Upper lobe of left lung (tissue), 6 donors: ENCODE data around the gene RMDN3. TPM values are rescaled to one million over a fixed set of nuclear protein-coding genes. Genes with fewer than 3 reads are reported as not detected.

Source experiments
- ATAC-seq, 2 donors: fragments of 200-7000 bp; cut with Tn5 transposase; one replicate each; pipeline ENCODE4 v1.9.1; 2022; ENCODE audit warnings: mild to moderate bottlenecking in 2 of 2, moderate library complexity in 2 of 2; ENCODE audit not compliant: low FRiP score in 2 of 2
- DNase-seq, 2 donors: peaks; one replicate each; pipeline ENCODE4 v3.0.0-alpha.2; 2019 to 2020
- H3K27ac ChIP-seq, 4 donors: fragments of 200-600 bp; sonication (generic); one replicate each; pipeline ENCODE4 v1.5.1; 2016 to 2019
- H3K27me3 ChIP-seq, 4 donors: fragments of 200-600 bp; sonication (generic); one replicate each; pipeline ENCODE4 v1.5.1; 2017 to 2019
- H3K36me3 ChIP-seq, 4 donors: fragments of 200-600 bp; sonication (generic); one replicate each; pipeline ENCODE4 v1.5.1; 2016 to 2019
- H3K4me1 ChIP-seq, 4 donors: fragments of 200-600 bp; sonication (generic); one replicate each; pipeline ENCODE4 v1.5.1; 2018 to 2019
- H3K4me3 ChIP-seq, 4 donors: fragments of 200-600 bp; sonication (generic); one replicate each; pipeline ENCODE4 v1.5.1; 2017 to 2019; ENCODE audit warnings: mild to moderate bottlenecking in 2 of 4, moderate library complexity in 1 of 4
- H3K9me3 ChIP-seq, 4 donors: fragments of 200-600 bp; sonication (generic); one replicate each; pipeline ENCODE4 v1.5.1; 2018 to 2019
- EP300 ChIP-seq, 4 donors: sonication (generic); formaldehyde crosslinking; IDR thresholded peaks; one replicate each; pipeline ENCODE4 v1.5.1; 2017; ENCODE audit warnings: antibody characterized with exemption in 4 of 4, control low read depth in 2 of 4
- POLR2A ChIP-seq, 4 donors: fragments of 450-650 bp; IDR thresholded peaks; one replicate each; pipeline ENCODE4 v1.5.1; 2016 to 2017; ENCODE audit warnings: antibody characterized with exemption in 4 of 4, mild to moderate bottlenecking in 2 of 4
- POLR2AphosphoS5 ChIP-seq, 2 donors: sonication (generic); formaldehyde crosslinking; IDR thresholded peaks; one replicate each; pipeline ENCODE4 v1.5.1; 2017; ENCODE audit warnings: antibody characterized with exemption in 2 of 2
- WGBS, 2 donors: methylation state at CpG; one replicate each; pipeline ENCODE4 v1.1.5; 2017 to 2018; 5-methylcytosine and 5-hydroxymethylcytosine counted together
- total RNA-seq, 6 donors: library from RNA; depleted of rRNA in 4 of 6; stranded (reverse); fragments of >200 nt in 4 of 6; gene quantifications; one replicate each; pipeline versions ENCODE4 v1.1.0 to v1.2.1, GENCODE V29; 2016 to 2021
- TF ChIP-seq, protein P1 (sequence below), 6 experiments: fragments of 450-650 bp in 4 of 6; fragments of 200-600 bp in 2 of 6; sonication (generic) in 2 of 6; IDR thresholded peaks; one replicate each; pipeline ENCODE4 v1.5.1; 2016 to 2019; ENCODE audit warnings: antibody characterized with exemption in 6 of 6
- donor health status: DM: no; HTN: no; CAD: no; lungs with moderate emphysema.
- donor health status: DM: no; HTN: yes; CAD: no; lungs with severe emphysema.

RMDN3 gene
- total RNA-seq, 6 donors from 2014 or later: 57.3 to 123 (median 105) TPM

DNA sequence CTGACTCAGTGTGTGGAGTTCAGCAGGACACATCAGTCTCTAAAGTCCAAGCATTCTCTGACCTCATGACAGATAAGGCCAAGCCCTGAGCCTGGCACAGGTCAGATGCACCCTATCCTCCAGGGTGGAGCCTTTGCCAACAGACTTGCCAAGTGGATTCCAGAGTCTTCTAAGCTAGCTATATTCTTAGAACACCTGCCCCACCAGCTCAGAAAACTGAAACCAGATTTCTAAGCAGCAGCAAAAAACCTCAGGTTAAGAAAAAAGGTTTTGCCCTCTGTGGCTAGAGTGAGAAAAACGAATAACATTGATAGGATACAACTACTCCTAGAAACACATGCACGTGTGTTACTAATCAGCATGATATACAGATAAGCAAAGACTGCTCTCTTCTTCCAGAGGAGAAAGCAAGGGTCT lies 11.6 kb downstream of the RMDN3 start:
- Histone ChIP-seq H3K4me1 (peaks cover 0 to 7% (median 1%) of the 10 kb centered on the region in 4 donors), H3K9me3 (no peaks in the 10 kb centered on the region), H3K27ac (peak overlapping the region in 3 of 4 donors; percentile 10 to 50 (median 19)), H3K4me3 (no peak overlapping the region), H3K27me3 (no peaks in the 10 kb centered on the region), H3K36me3 (peaks cover 3 to 87% (median 44%) of the 10 kb centered on the region in 4 donors)
- TF ChIP-seq, protein P1, sequence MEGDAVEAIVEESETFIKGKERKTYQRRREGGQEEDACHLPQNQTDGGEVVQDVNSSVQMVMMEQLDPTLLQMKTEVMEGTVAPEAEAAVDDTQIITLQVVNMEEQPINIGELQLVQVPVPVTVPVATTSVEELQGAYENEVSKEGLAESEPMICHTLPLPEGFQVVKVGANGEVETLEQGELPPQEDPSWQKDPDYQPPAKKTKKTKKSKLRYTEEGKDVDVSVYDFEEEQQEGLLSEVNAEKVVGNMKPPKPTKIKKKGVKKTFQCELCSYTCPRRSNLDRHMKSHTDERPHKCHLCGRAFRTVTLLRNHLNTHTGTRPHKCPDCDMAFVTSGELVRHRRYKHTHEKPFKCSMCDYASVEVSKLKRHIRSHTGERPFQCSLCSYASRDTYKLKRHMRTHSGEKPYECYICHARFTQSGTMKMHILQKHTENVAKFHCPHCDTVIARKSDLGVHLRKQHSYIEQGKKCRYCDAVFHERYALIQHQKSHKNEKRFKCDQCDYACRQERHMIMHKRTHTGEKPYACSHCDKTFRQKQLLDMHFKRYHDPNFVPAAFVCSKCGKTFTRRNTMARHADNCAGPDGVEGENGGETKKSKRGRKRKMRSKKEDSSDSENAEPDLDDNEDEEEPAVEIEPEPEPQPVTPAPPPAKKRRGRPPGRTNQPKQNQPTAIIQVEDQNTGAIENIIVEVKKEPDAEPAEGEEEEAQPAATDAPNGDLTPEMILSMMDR (IDR thresholded peaks at IDR 0.05): no peak
- TF ChIP-seq POLR2A (IDR thresholded peaks at IDR 0.05) (no peak), EP300 (IDR thresholded peaks at IDR 0.05) (no peak)
- ATAC-seq: no peak
- 66 to 77% methylated on average over 2 of the region's 2 CpGs for WGBS, 2 donors
- DNase-seq: no peak

DNA sequence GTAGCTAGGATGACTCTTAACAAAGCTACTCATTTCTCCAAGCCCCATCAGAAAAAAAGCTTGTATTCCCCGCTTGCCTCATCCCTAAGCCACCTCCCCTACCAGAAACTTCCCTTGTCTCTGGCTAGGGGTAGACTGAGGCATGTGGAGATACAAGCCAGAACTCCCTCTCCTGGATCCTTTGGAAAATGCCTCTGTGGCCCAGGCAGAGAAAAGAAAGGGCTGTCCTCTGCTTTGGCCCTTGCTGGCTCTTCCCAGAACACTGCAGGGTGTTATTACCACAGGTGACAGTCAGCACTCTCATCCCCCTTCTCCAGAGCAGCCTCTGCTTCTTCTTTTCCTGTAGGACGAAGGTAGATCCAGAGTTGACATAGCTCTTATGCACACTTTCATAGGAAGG lies 15.2 kb downstream of the RMDN3 start:
- H3K4me3 ChIP-seq: no peak overlapping the region
- no peak for TF ChIP-seq POLR2AphosphoS5 (IDR thresholded peaks at IDR 0.05)
- no peak for TF ChIP-seq EP300 (IDR thresholded peaks at IDR 0.05)
- no peak for TF ChIP-seq POLR2A (IDR thresholded peaks at IDR 0.05)
- TF ChIP-seq, protein P1 (IDR thresholded peaks at IDR 0.05): no peak
- 96 to 97% methylated on average over 2 of the region's 2 CpGs for WGBS, 2 donors
- no peak for ATAC-seq
- H3K36me3 ChIP-seq: peaks cover 24 to 95% (median 67%) of the 10 kb centered on the region in 4 donors
- DNase-seq: no peak
- H3K9me3 ChIP-seq: no peaks in the 10 kb centered on the region
- peaks cover 0 to 3% (median 0%) of the 10 kb centered on the region in 4 donors for H3K4me1 ChIP-seq
- no peak overlapping the region for H3K27ac ChIP-seq
- H3K27me3 ChIP-seq: no peaks in the 10 kb centered on the region

DNA sequence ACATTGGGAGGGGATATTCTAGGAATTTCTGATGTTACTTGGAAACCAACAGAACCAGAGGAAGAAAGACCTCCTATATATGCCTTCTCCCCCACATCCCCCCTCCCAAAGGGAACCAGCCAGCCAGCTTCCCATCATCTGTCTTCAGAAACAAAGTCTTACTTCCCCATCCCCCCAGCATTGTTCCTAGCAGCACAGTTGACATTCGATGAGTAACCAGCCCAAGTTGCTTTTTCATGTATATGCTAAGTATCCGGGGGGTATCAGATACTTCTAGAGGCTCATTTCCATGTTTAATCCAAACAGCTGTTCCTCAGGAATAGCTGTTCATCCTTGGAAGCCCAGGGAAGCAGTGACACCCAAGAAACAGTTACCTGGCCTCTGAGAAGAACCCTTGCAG lies 16.0 kb downstream of the RMDN3 start:
- Histone ChIP-seq H3K27me3 (no peaks in the 10 kb centered on the region), H3K36me3 (peaks cover 24 to 95% (median 64%) of the 10 kb centered on the region in 4 donors), H3K4me3 (no peak overlapping the region), H3K4me1 (no peaks in the 10 kb centered on the region), H3K27ac (no peak overlapping the region), H3K9me3 (no peaks in the 10 kb centered on the region)
- TF ChIP-seq POLR2AphosphoS5 (IDR thresholded peaks at IDR 0.05) (no peak), EP300 (IDR thresholded peaks at IDR 0.05) (no peak), POLR2A (IDR thresholded peaks at IDR 0.05) (no peak)
- TF ChIP-seq, protein P1 (IDR thresholded peaks at IDR 0.05): no peak
- DNase-seq (no peak), ATAC-seq (no peak)
- WGBS, 2 donors: 49 to 73% methylated on average over 2 of the region's 2 CpGs

DNA sequence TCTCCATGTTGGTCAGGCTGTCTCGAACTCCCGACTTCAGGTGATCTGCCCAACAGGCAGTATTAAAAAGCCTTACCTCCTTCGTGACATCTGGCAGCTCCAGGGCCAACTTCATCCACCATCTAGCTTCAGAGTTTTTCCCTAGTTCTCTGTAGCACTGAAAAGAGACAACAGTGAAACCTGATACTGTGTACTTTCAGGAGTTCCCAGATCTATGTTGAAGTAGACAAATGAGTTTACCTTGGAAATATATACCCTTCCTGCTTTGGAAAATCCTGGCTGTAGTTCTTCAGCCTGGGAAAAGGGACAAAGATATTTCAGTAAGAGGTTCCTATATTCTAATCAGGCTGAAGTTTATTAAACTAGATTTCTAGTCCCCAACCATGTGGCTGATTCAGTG lies 18.0 kb downstream of the RMDN3 start:
- Histone ChIP-seq H3K27me3 (no peaks in the 10 kb centered on the region), H3K36me3 (peaks cover 24 to 81% (median 63%) of the 10 kb centered on the region in 4 donors), H3K4me1 (no peaks in the 10 kb centered on the region), H3K27ac (no peak overlapping the region), H3K4me3 (no peak overlapping the region), H3K9me3 (no peaks in the 10 kb centered on the region)
- TF ChIP-seq EP300 (IDR thresholded peaks at IDR 0.05) (no peak), POLR2AphosphoS5 (IDR thresholded peaks at IDR 0.05) (no peak), POLR2A (IDR thresholded peaks at IDR 0.05) (no peak)
- TF ChIP-seq, protein P1 (IDR thresholded peaks at IDR 0.05): no peak
- DNase-seq: no peak
- 83 to 98% methylated on average over 3 of the region's 3 CpGs for WGBS, 2 donors
- no peak for ATAC-seq

DNA sequence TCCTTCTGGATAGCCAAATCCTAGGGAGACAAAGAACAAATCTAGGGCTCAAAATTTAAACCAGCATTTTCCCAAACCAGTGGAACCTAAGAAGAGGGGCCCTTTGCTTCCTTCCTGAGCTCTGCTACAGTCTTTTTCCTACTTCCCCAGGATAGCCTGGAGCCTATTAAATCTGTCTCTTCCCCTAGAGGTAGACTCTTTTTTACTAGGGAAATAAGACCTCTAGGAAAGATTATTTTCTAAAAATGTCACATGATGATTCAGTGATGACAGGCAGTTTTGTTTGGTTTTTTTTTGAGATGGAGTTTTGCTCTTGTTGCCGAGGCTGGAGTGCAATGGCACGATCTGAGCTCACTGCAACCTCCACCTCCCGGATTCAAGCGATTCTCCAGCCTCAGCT lies 18.5 kb downstream of the RMDN3 start:
- H3K27me3 ChIP-seq: no peaks in the 10 kb centered on the region
- no peaks in the 10 kb centered on the region for H3K4me1 ChIP-seq
- no peaks in the 10 kb centered on the region for H3K9me3 ChIP-seq
- ATAC-seq (no peak), DNase-seq (no peak)
- WGBS, 2 donors: 93 to 99% methylated on average over 4 of the region's 4 CpGs
- H3K4me3 ChIP-seq: no peak overlapping the region
- no peak for TF ChIP-seq EP300 (IDR thresholded peaks at IDR 0.05)
- TF ChIP-seq, protein P1 (IDR thresholded peaks at IDR 0.05): no peak
- no peak for TF ChIP-seq POLR2AphosphoS5 (IDR thresholded peaks at IDR 0.05)
- no peak for TF ChIP-seq POLR2A (IDR thresholded peaks at IDR 0.05)
- no peak overlapping the region for H3K27ac ChIP-seq
- peaks cover 24 to 84% (median 60%) of the 10 kb centered on the region in 4 donors for H3K36me3 ChIP-seq
